ENCODE results near the gene SMYD3. TPM values are rescaled to one million over a fixed set of nuclear protein-coding genes. Genes with fewer than 3 reads are reported as not detected.

SMYD3 gene
- total RNA-seq, 1 experiment from 2014 or later: 25.5 TPM

- peaks cover 7 to 9% of the 10 kb centered on the region in 2 experiments; a peak in 3 of 4 replicates for H3K4me1 Mint-ChIP-seq
- H3K4me3 Mint-ChIP-seq: no peak overlapping the region
- no peak overlapping the region for H3K23ac ChIP-seq (ENCODE audit: insufficient read length, low read depth, low read length)
- H3K9me3 ChIP-seq (ENCODE audit: control insufficient read depth, low read depth, low read length): no peaks in the 10 kb centered on the region
- H3K9ac ChIP-seq (ENCODE audit: extremely low read depth, insufficient read length, low read length): no peak overlapping the region
- H3K4me2 ChIP-seq (ENCODE audit: insufficient read depth, insufficient read length, low read length): no peak overlapping the region
- no peak overlapping the region for H3K18ac ChIP-seq (ENCODE audit: insufficient read length, low read depth, low read length)
- no peak overlapping the region for H2BK5ac ChIP-seq (ENCODE audit: insufficient read length, low read length)
- no peak overlapping the region for H2BK15ac ChIP-seq (ENCODE audit: low read depth, low read length)
- no peak overlapping the region for H2BK120ac ChIP-seq (ENCODE audit: low read depth, low read length, poor library complexity, severe bottlenecking)
- no peak overlapping the region for H2BK20ac ChIP-seq (ENCODE audit: low read depth, low read length, poor library complexity, severe bottlenecking)
- H3K23me2 ChIP-seq (ENCODE audit: insufficient read length, low read depth, low read length, poor library complexity, severe bottlenecking): no peaks in the 10 kb centered on the region
- no peaks in the 10 kb centered on the region for H3K36me3 Mint-ChIP-seq (ENCODE audit: insufficient read depth in 1 of 3, low read depth in 3 of 3)
- no peak overlapping the region for H2BK12ac ChIP-seq (ENCODE audit: insufficient read length, low read depth, low read length)
- no peak overlapping the region for H3K14ac ChIP-seq (ENCODE audit: insufficient read depth, low read length)
- no peak overlapping the region for H3K27ac ChIP-seq (ENCODE audit: insufficient read length, low read depth, low read length)
- no peak overlapping the region for H4K5ac ChIP-seq (ENCODE audit: insufficient read length, low read depth, low read length)
- WGBS (ENCODE audit: extremely low coverage, insufficient read length, low lambda C conversion rate): no CpG with 5 or more reads among the region's 5 CpGs
- no peak for TF ChIP-seq CTCF (conservative IDR thresholded peaks at IDR 0.05)
- no peak overlapping the region for H4K91ac ChIP-seq (ENCODE audit: insufficient read length, low read depth, low read length)
- H3K56ac ChIP-seq (ENCODE audit: insufficient read length, low read depth, low read length): no peak overlapping the region
- H3K79me2 ChIP-seq (ENCODE audit: insufficient read depth, low read length): no peaks in the 10 kb centered on the region
- no peak overlapping the region for H3K4ac ChIP-seq (ENCODE audit: low read depth, low read length)
- no peaks in the 10 kb centered on the region for H3K27me3 Mint-ChIP-seq (ENCODE audit: low read depth)
- H3K9me3 Mint-ChIP-seq: no peaks in the 10 kb centered on the region
- H3K27me3 ChIP-seq (ENCODE audit: insufficient read depth, low read length): no peaks in the 10 kb centered on the region
- no peaks in the 10 kb centered on the region for H4K20me1 ChIP-seq (ENCODE audit: control insufficient read depth, insufficient read depth, insufficient read length)
- no peak overlapping the region for H4K8ac ChIP-seq (replicated peaks; ENCODE audit: insufficient read length, low read depth, low read length)
- peaks cover 3% of the 10 kb centered on the region; the same call in 1 of the 2 replicates for H3K4me1 ChIP-seq (ENCODE audit: insufficient read depth, low read length)
- H2AK5ac ChIP-seq (ENCODE audit: insufficient read length, low read length): no peak overlapping the region
- no peak for DNase-seq
- no peak overlapping the region; a peak in 1 of 7 replicates for H3K27ac Mint-ChIP-seq
- no peak overlapping the region for H2AFZ ChIP-seq (ENCODE audit: low read length)
- no peak overlapping the region for H3T11ph ChIP-seq (ENCODE audit: low read length)
- no peaks in the 10 kb centered on the region for H3K79me1 ChIP-seq (ENCODE audit: insufficient read depth, low read depth, low read length, poor library complexity, severe bottlenecking)
These were observed 673.1 kb downstream of the SMYD3 start for GRCh38 chr1:245834002-245834401.

Measured in H9 (cell line).